Measurements from ENCODE around the gene RASA4B.

RASA4B gene

GRCh38 chr7:102453319-102453718 is 64.3 kb downstream of the RASA4B start:
- no peak for DNase-seq (ENCODE audit: low read depth)

- no peak for DNase-seq (ENCODE audit: low read depth)
Measured at GRCh38 chr7:102452451-102452850, 65.1 kb downstream of the RASA4B start.

GRCh38 chr7:102451371-102452054 is 66.1 kb downstream of the RASA4B start:
- no peak for DNase-seq (ENCODE audit: low read depth)

- no peak for DNase-seq (ENCODE audit: low read depth)
Measured at GRCh38 chr7:102450242-102450641, 67.3 kb downstream of the RASA4B start.

GRCh38 chr7:102449136-102449535 is 68.4 kb downstream of the RASA4B start:
- no peak for DNase-seq (ENCODE audit: low read depth)

- DNase-seq (ENCODE audit: low read depth), result no peak
Measured at GRCh38 chr7:102447311-102447710, 70.3 kb downstream of the RASA4B start.

- no peak for DNase-seq (ENCODE audit: low read depth)
Measured at GRCh38 chr7:102446387-102447156, 71.0 kb downstream of the RASA4B start.

- DNase-seq (ENCODE audit: low read depth), result no peak
Measured at GRCh38 chr7:102445674-102446071, 71.9 kb downstream of the RASA4B start.

- DNase-seq (ENCODE audit: low read depth), result no peak
Measured at GRCh38 chr7:102444961-102445673, 72.5 kb downstream of the RASA4B start.

GRCh38 chr7:102439963-102440795 is 77.4 kb downstream of the RASA4B start:
- DNase-seq (ENCODE audit: low read depth), result no peak

- no peak for DNase-seq (ENCODE audit: low read depth)
Measured at GRCh38 chr7:102436118-102436517, 81.5 kb downstream of the RASA4B start.

- no peak for DNase-seq (ENCODE audit: low read depth)
Measured at GRCh38 chr7:102434039-102434486, 83.5 kb downstream of the RASA4B start.

- peak; percentile 83 for DNase-seq (ENCODE audit: low read depth)
Measured at GRCh38 chr7:102433219-102434038, 84.1 kb downstream of the RASA4B start, which contains the start of gene ORAI2. TSS of gene ORAI2 (plus strand) at chr7:102433575. CDS start at chr7:102438957, 5,382 bp downstream.

Data from activated T-cell treated with anti-CD3 and anti-CD28 coated beads for 48 hours (primary cell).